ENCODE results near the gene EGFL8.
"Not testable (repeated sequence)": the region's sequence is repeated elsewhere in the genome, so short reads cannot be mapped to it uniquely, and the experiment has no call there.

Gene EGFL8

GRCh38 chr6:32164295-32164694 lies at the start of gene EGFL8:
TSS of gene EGFL8 (plus strand) at chr6:32164595. CDS start at chr6:32166166, 1,571 bp downstream.
- no peak for DNase-seq

- DNase-seq = no peak
Measured at GRCh38 chr6:32114796-32115195, 49.6 kb upstream of the EGFL8 start.

GRCh38 chr6:32115623-32116022 lies 48.8 kb upstream of the EGFL8 start:
- no peak for DNase-seq

GRCh38 chr6:32116674-32117073 lies 47.7 kb upstream of the EGFL8 start:
- DNase-seq = peak; percentile 28

- DNase-seq = no peak
Measured at GRCh38 chr6:32117461-32117860, 46.9 kb upstream of the EGFL8 start.

GRCh38 chr6:32118782-32119628 lies 45.4 kb upstream of the EGFL8 start:
- DNase-seq = peak; percentile 92

GRCh38 chr6:32120573-32121059 lies 43.8 kb upstream of the EGFL8 start:
- DNase-seq = no peak

GRCh38 chr6:32123681-32124080 lies 40.7 kb upstream of the EGFL8 start:
- DNase-seq = no peak

GRCh38 chr6:32126880-32127279 lies 37.5 kb upstream of the EGFL8 start:
- DNase-seq = no peak

- no peak for DNase-seq
Measured at GRCh38 chr6:32127409-32127716, 37.0 kb upstream of the EGFL8 start.

GRCh38 chr6:32127717-32128592 lies 36.4 kb upstream of the EGFL8 start, which contains the start of gene ATF6B:
TSS of gene ATF6B (minus strand) at chr6:32128246. CDS start at chr6:32128207, 39 bp downstream.
- peak; percentile 99 for DNase-seq

- DNase-seq = no peak
Measured at GRCh38 chr6:32128751-32129296, 35.6 kb upstream of the EGFL8 start.

- DNase-seq = peak; percentile 41
Measured at GRCh38 chr6:32129297-32130088, 34.9 kb upstream of the EGFL8 start.

GRCh38 chr6:32131439-32131948 lies 32.9 kb upstream of the EGFL8 start:
- no peak for DNase-seq

GRCh38 chr6:32132110-32132509 lies 32.3 kb upstream of the EGFL8 start:
- DNase-seq = peak; percentile 27

GRCh38 chr6:32133786-32134185 lies 30.6 kb upstream of the EGFL8 start:
- DNase-seq = no peak

- DNase-seq = no peak
Measured at GRCh38 chr6:32137454-32137853, 26.9 kb upstream of the EGFL8 start.

GRCh38 chr6:32139590-32139989 lies 24.8 kb upstream of the EGFL8 start:
- DNase-seq = no peak

GRCh38 chr6:32140420-32141046 lies 23.9 kb upstream of the EGFL8 start:
- no peak for DNase-seq

- not testable (repeated sequence) for DNase-seq
Measured at GRCh38 chr6:32144238-32144637, 20.2 kb upstream of the EGFL8 start.

- DNase-seq = no peak
Measured at GRCh38 chr6:32146287-32146686, 18.1 kb upstream of the EGFL8 start.

- no peak for DNase-seq
Measured at GRCh38 chr6:32146687-32147086, 17.7 kb upstream of the EGFL8 start.
